VCaP (cell line): Measurements from ENCODE around the gene TMEM131L.

Experiments used
- H3K27ac ChIP-seq: fragments of 450-650 bp; 2 replicates; pipeline ENCODE4 v1.5.1; 2017
- TF ChIP-seq, protein P1 (sequence below): fragments of 450-650 bp; conservative IDR thresholded peaks from 2 replicates; pipeline ENCODE4 v1.5.1; 2017; ENCODE audit warnings: mild to moderate bottlenecking, moderate library complexity

Gene TMEM131L

DNA sequence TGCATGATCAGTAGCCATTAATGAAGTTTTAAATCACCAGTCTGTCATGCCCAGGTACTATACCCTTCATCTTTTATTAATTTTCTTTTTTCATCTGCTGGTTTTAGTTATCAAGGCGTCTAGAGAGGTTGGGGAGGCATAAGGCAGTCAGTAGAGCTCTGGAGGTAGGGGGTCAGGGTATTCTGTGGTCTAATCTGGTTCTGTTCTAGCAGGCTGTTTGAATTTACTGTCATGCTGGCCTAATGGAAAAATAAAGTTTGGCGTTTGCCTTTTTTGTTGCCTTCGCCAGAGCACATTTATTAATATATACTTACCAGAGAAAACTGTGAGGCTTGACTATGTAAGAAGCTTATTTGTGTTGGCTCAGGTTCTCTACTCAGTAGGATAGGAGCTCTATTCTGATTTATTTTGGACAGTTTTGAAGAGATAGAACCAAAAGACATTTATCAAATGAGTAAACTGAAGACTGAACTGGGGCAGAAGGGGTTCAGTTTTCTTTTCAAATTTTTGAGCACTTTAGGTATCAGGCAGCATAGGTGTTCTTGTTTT, 46.9 kb downstream of the TMEM131L start:
- TF ChIP-seq, protein P1, sequence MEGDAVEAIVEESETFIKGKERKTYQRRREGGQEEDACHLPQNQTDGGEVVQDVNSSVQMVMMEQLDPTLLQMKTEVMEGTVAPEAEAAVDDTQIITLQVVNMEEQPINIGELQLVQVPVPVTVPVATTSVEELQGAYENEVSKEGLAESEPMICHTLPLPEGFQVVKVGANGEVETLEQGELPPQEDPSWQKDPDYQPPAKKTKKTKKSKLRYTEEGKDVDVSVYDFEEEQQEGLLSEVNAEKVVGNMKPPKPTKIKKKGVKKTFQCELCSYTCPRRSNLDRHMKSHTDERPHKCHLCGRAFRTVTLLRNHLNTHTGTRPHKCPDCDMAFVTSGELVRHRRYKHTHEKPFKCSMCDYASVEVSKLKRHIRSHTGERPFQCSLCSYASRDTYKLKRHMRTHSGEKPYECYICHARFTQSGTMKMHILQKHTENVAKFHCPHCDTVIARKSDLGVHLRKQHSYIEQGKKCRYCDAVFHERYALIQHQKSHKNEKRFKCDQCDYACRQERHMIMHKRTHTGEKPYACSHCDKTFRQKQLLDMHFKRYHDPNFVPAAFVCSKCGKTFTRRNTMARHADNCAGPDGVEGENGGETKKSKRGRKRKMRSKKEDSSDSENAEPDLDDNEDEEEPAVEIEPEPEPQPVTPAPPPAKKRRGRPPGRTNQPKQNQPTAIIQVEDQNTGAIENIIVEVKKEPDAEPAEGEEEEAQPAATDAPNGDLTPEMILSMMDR = no peak
- no peak overlapping the region for H3K27ac ChIP-seq

DNA sequence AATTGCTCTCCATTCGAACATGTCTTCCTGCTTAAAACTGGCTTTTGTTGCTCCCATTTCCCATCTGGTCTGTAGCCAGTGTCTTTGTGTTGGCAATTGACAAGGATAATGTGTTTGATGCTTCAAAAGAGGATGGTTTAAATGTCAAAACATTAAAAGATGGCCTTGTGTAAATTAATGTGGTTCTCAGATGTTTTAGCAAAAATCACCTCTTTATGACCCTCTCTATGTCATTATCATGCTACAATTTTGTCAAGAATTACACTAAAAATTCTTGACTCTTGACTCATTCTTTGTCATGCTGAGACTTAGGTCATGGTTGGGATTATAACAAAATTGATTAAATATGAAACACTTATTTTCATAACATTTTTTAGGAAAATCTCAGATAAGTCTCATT, 47.4 kb downstream of the TMEM131L start:
- TF ChIP-seq, protein P1 = no peak
- no peak overlapping the region for H3K27ac ChIP-seq

DNA sequence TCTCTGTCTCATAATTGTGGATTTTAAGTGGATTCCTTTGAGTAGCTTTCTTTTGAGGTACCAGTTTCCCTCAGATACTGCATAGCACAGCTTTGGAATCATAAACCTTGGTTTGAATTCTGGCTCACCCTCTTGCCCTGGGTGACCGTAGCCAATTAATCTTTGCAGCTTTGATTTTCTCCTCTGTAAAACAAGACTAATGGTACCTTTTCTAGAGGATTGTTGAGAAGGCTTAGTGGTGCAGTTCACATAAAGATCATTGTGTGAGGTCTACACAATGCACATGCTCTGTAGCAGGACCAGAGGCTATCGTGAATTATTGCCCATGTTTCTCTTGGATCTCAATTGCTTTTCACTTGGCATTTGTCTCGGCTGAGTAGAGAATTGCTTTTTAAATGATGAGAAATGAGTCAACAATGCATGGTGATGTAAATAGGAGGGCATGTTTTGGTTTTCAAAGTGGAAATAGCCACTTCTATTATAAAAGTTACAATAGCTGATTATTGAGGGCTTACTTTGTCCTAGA, 47.9 kb downstream of the TMEM131L start:
- TF ChIP-seq, protein P1 = no peak
- H3K27ac ChIP-seq = no peak overlapping the region

DNA sequence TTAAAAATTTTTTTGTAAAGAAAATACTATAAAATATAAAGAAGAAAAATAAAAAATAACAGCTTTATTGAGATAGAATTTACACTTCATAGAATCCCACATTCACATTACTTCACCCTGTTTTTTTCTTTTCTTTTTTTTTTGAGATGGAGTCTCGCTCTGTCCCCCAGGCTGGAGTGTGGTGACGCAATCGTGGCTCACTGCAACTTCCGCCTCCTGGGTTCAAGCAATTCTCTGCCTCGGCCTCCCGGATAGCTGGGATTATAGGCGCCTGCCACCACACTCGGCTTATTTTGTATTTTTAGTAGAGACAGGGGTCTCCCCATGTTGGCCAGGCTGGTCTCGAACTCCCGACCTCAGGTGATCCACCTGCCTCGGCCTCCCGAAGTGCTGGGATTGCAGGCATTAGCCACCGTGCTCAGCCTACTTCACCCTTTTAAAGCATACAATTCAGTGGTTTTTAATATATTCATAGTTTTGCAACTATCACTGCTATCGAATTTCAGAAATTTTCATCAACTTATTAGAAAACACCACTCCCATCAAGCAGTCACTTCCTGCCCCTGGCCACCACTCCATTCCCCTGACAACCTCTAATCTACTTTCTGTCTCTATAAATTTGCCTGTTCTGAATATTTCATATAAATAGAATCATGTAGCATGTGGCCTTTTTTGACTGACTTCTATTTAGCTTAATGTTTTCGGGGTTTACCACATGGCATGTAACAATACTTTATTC, 48.7 kb downstream of the TMEM131L start:
- H3K27ac ChIP-seq = no peak overlapping the region
- TF ChIP-seq, protein P1 = no peak

DNA sequence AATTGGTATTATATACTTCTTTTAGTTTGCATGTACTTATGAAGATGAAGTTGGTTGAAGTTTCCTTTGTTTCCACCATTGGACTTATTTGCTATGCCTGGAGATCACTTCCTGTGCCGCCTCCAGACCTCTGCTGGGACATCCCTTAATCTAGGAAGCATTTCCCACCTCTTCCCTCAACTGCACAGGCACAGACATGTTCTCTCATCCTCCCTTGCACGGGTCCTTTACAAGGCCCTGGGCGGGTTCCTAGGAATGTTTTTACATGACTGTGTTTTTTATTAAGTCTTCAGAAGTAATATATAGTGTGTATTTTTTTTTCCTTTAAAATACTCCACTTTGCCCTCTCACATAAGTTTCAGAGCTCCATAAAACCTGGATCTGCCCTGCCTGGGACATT, 51.0 kb downstream of the TMEM131L start:
- H3K27ac ChIP-seq = no peak overlapping the region
- TF ChIP-seq, protein P1 = no peak

DNA sequence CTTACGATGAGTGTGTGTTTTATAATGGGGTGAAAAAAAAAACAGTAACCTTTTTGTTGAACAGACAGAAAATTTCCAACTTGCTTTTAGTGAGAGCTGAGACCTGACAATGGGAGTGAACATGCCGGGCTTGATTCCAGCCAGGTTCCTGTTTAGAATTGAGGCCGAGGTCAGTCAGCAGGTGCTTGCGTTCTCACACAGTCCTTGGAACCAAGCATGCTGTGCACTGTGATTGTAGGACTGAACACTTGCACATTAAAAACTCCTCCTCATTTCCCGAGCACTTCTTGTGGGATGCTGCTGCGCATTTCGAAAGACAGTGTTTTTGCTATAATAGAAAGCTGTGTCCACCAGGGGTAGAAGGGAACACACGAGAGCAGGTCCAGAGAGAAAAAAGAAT, 51.8 kb downstream of the TMEM131L start:
- no peak overlapping the region for H3K27ac ChIP-seq
- TF ChIP-seq, protein P1 = no peak

DNA sequence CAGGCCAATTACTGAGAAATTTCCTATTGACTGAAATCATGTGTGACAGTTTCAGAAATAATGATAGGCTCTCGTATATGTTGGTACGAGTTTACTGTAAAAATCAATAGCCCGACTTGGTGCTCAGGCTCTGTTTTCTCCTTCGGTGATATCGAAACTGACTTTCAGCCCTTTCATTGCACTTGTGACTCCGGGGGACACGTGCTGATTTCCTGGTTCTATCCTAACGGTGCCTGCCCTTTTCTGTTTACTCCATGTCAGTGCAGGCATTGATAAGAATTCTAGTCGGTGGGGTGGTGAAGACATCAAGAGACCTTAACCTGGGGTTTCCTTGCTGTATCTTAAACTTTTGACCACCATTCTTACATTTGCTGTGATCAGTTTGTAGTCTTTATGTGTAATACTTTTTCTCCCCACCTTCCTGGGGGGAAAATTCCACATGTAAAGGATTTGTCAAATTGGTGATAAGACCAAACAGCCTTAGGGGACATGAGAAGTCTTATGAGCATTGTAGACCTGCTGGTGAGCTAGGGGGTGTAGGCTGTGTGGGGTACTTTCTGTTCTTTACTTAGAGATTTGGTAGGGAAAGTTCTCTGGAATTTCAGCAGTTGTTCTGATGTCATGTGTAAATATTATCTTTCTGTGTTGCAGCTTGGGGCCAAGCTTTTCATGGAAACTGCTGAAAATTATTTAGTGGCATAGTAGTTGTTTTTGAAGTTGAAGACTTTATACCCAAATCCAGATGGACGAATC, 52.7 kb downstream of the TMEM131L start:
- TF ChIP-seq, protein P1 = no peak
- no peak overlapping the region for H3K27ac ChIP-seq
